GM12873 (cell line): ENCODE measurements around the gene HOXA2.

Experiments used
- CTCF ChIP-seq: IDR thresholded peaks from 2 replicates; pipeline ENCODE4 v1.5.1; 2012; ENCODE audit warnings: low read depth, mild to moderate bottlenecking, moderate library complexity, low read length, control low read depth; ENCODE audit not compliant: insufficient read depth; ENCODE audit errors: missing control alignments

The HOXA2 gene

GRCh38 chr7:27138985-27139333 lies 36.5 kb upstream of the HOXA2 start:
- TF ChIP-seq CTCF, result no peak

- no peak for TF ChIP-seq CTCF
Measured at GRCh38 chr7:27138472-27138871, 36.0 kb upstream of the HOXA2 start.

- no peak for TF ChIP-seq CTCF
Measured at GRCh38 chr7:27137640-27138315, 35.3 kb upstream of the HOXA2 start.

GRCh38 chr7:27134392-27134791 lies 31.9 kb upstream of the HOXA2 start:
- no peak for TF ChIP-seq CTCF

GRCh38 chr7:27133409-27134231 lies 31.1 kb upstream of the HOXA2 start:
- TF ChIP-seq CTCF, result no peak

- TF ChIP-seq CTCF, result no peak
Measured at GRCh38 chr7:27132978-27133377, 30.5 kb upstream of the HOXA2 start.

GRCh38 chr7:27132214-27132613 lies 29.7 kb upstream of the HOXA2 start:
- no peak for TF ChIP-seq CTCF
